HG03025 (cell line): ENCODE measurements around the gene ADIRF.

ENCODE experiments used
- ATAC-seq: cut with Tn5 transposase; IDR thresholded peaks from one replicate; pipeline ENCODE4 v1.9.1; 2021; ENCODE audit warnings: mild to moderate bottlenecking, moderate library complexity; ENCODE audit not compliant: unreplicated experiment, low FRiP score

Gene ADIRF

DNA sequence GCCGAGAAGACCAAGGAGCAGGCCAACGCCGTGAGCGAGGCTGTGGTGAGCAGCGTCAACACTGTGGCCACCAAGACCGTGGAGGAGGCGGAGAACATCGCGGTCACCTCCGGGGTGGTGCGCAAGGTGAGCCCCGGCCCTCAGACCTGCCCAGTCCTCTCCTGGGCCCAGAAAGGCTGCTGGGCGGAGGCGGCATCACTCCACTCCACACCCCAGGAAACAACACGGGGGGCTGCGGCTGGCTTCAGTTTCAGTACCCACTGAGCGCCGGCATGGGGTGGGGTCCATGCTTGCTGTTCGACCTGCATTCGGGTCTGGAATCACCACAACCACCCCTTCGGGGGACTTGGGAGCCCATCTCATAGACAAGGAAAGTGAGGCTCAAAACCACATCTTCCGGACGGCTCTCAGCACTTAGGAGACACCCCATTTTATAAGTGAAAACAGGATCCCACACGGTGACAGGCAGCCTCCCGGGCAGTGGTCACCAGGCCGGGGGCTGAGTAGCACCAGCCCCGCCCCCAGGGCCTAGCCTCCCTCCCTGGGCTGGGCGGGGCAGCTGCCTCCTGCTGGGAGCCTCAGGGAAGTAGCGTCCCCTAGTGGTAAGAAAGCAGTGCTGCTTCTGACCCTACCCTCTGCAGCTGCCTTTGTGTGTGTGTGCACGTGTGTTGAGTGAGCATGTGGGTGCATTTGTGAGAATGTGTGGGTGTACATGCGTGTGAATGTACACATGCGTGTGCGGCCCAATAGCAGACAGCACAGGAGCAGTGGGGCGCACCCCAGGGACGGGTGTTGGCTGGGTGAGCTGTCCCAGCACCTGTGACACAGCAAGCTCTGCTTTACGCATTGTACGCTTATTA, 8.0 kb upstream of the ADIRF start:
- ATAC-seq: no peak

DNA sequence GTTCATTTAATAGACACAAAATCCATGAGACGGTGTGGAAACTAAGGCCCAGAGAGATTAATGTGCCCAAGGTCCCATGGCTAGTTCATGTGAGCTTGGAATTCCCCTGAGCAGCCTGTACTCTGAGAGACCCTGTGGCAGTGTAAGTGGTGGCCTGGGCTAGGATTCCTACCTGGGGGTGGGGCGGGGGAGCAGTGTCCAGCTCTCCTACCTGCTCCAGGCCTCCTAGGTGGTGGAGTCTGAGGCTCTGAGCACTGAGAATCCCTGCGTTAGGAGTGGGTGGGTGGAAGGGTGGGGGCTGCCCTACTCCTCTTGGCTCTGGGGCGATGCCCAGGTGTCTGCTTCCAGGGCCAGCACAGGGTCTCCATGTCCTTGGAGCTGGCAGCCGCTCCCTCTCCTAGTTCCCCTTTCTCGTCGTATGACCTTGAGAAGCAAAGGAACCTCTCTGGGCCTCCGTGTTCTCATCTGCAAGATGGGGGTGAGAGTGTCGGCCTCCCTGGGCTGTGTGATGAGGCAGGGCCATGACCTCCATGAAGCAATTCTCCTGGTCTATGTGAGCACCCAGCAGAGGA, 7.3 kb upstream of the ADIRF start:
- ATAC-seq: no peak

DNA sequence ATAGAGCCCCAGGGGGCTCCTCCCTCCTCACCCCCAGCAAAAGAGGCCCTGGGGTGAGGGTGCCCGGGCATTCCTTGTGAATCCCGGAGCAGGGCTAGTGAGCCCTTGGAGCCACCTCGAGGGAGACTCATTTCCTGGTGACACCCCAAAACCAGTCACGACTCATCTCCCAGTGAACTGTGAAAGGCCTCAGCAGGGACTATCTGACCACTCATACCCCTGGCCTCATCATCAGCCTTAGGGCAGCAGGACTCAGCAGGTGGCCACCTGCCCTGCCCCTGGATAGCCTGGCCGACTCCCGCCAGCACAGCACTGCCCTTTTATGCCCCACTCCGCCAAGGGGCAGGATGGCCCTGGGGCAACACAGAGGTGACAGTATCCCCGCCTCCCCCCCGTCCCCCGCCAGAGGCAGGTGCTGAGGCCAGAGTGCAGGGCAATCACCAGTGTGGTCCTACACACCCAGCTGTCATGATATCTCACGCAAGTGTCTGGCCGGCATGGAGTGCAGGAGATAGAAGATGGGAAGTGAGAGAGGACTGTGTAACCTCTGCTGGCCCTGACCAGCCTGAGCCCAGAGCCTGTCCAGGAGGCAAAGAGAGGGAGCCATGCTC, 6.7 kb upstream of the ADIRF start:
- no peak for ATAC-seq

DNA sequence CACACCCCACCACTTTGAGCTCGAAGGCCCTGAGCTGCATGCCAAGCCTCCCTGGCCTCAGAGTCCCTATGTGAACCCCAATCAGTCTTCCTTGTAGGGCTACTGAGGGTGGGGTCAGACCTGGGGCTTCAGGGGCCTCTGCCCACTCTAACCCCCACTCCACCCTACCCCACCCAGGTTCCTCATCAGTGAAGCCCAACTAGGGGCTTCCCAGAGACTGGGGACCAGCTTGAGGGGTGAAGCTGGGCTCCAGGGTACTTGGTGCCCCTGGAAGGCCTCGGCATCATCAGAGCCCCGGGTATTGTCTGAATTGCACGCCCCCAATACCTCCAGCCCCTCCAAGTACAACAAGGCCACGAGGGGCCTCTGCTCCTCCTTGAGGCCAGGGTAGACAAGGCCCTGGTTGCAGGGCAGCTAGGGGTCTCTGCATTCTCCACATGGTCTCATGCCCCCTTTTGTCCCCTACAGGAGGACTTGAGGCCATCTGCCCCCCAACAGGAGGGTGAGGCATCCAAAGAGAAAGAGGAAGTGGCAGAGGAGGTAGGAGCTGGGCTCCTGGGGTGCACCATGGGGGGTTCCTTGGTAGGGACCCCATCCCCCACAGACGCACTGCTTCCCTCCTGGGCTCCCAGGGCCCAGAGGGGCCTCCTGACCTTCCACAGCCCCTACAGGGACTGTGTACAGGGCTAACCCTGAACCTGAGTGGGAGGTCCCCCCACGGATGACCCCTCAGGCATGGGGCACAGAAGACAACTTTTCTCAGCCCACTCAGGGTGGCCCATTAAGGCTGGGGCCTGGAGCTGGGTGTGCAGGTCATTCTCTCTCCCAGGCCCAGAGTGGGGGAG, 5.9 kb upstream of the ADIRF start:
- ATAC-seq: no peak

DNA sequence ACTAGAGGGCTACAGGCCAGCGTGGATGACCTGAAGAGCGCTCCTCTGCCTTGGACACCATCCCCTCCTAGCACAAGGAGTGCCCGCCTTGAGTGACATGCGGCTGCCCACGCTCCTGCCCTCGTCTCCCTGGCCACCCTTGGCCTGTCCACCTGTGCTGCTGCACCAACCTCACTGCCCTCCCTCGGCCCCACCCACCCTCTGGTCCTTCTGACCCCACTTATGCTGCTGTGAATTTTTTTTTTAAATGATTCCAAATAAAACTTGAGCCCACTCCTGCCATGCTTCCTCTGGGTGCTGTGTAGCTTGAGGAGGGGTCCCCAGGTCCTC, 5.3 kb upstream of the ADIRF start:
- no peak for ATAC-seq

DNA sequence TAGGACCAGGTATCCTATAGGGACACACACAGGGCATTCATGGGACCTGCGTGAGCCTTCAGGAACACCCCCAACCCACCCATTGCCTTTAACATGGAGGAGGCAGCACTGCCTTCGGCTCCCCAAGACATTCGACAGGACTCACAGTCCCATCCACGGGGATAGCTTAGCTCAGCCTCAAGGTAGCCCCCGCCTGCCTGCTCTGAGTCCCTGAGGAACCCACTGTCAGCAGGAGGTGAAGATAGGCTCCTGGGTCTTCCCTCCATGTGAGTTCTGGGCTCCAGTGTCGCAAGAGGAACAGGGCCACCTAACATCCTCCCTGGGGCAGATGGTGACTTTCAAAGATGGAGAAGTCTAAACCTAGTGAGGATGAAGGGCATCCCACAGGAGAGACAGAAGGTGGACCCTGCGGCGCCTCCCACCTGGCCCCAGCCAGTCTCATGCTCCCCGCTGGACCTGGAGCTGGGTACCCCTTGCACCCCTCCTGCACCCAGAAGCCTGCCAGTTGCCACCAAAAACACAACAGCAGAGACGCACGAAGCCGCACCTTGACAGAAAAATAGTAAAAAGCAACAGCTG, 4.9 kb upstream of the ADIRF start:
- no peak for ATAC-seq

DNA sequence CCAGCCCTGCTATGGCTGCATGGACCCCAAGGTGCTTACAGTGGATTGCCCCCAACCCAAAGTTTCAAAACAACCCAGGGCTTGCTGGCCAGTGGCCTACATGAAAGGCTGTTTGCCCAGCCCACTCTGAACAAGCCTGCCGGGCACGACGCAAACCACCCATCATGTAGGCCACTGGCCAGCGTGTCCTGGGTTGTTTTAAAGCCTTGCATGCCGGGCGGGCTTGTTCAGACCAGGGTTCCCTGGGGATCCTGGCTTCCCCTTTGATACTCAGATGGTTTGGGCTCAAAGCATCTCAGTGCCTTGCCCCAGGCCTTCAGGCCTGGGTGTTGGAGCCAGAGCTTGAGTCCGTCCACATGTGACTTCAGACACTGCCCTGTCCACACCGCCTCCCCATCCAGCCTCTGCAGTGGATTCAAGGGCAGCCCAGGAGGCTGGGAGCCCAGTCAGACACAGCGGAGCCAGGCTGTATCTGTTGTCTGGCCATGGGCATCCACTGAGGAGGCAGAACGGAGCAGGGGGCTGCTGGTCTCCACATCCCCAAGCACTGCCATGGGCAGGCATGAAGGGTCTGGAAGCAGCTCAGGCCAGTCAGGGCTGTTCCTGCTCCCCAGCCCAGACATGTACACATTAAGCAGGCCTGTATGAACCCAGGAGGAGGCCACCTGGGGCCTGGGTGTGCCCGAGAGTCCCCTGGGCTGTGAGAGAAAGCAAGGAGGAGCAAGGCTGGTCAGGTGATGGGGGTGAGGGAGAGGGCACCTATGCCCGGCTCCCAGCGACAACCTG, 4.0 kb upstream of the ADIRF start:
- ATAC-seq: no peak

DNA sequence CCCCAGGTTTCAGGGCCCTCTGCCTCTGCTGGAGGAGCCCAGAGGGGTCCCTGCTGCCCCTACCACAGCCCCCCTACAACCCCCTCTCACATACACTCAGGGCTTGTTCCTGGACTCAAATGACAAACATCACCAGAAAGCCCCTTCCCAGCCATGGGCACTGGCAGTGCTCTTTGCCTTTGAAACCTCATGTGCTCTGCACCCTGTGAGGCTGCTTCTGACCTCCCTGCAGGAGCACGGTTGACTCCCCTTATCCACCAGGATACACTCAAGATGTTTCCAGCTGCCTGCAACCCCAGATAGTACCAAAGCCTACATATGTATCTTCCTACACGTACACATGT, 3.5 kb upstream of the ADIRF start:
- ATAC-seq: no peak

DNA sequence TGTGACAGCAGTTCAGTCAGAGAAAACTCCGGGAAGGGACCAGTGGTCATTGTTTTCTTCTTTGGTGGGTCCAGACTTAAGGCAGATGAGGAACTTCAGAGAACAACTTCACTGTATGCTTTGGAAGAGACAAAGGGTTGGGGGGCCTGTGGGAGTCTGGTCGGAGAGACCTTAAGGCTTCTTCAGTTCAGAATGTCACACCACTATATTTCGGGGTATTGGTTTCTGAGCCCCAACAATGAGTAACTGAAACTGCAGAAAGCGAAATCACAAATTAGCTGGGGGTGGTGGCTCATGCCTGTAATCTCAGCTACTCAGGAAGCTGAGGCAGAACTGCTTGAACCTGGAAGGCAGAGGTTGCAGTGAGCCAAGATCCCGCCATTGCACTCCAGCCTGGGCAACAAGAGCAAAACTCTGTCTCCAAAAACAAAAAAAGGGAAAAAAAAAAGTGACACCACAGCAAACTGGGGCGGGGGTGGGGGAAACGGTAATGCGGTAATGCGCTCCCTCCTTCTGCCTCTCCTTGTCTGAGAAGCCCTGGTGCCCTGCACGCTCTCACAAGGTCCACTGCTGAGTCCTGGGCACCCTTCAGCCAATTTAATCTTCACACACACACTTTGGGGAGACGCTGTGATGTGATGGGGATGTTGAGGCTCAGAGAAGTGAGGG, 2.2 kb upstream of the ADIRF start:
- peak; percentile 39 for ATAC-seq

DNA sequence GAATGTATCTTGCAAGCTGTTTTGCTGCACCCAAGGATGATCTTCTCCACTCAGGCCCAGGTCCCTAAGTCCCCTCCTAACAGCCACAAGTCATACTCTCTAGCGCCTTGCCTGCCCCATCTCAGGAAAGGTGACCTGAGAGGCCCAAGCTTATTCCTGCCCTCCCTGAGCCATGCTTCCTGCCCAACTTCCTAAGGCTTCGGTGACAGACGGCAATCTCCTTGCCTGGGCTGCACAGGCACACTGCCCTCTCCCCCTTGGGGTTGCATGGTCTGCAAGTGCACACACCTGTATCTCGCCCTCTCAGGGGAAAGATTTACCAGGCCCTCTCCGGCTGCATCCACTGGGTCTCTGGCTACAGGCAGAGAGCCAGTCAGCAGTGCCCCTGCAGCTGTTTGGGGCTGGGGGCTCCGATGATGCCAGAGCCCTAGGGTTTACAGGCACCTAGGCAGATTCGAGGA, 771 bp upstream of the ADIRF start:
- no peak for ATAC-seq

DNA sequence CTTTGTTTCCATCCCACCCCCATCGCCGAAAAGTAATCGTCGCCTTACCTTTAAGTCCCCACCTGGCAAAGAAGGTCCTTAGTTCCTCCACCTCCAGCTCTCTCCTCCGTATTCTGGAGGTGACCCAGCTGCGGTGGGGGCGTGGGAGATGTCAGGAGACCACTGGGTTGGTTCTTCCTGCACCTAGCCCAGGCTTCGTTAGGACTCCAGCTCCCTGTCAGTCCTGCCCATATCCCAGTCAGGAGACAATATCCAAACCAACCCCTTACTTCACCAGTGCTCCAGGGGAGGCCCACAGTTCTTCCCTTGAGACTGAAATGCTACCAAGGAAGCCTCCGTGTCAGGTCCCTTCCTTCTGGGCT, 693 bp downstream of the ADIRF start:
- no peak for ATAC-seq

DNA sequence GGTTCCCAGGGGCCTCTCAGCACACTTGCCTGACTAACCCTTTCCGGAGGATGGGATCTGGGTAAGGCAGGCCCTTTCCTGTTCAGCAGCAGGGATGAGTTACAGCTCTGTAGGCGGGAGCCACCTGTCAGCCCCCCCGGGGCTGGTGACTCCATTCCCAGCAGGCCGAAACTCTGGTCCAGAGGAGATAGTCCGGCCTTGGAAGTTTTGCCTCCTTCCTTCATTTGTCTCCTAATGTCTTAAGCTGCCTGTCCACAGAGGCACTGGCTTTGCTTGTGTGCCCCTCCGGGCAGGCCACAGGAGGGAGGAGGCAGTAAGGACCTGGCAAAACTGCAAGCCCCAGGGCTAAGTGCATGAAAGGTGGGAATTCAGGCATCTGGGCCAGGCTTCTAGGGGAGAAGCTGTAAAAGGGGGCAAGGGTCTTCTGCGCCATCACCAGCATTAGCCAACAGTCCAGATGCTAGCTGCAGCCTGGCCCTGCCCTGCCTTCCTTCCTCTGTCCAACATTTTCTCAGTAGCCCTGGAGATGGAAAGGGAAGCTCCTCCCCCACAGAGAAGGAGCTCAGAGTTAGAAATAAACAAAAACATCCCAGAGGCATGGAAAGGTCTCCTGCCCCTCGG, 1.2 kb downstream of the ADIRF start:
- ATAC-seq: no peak

DNA sequence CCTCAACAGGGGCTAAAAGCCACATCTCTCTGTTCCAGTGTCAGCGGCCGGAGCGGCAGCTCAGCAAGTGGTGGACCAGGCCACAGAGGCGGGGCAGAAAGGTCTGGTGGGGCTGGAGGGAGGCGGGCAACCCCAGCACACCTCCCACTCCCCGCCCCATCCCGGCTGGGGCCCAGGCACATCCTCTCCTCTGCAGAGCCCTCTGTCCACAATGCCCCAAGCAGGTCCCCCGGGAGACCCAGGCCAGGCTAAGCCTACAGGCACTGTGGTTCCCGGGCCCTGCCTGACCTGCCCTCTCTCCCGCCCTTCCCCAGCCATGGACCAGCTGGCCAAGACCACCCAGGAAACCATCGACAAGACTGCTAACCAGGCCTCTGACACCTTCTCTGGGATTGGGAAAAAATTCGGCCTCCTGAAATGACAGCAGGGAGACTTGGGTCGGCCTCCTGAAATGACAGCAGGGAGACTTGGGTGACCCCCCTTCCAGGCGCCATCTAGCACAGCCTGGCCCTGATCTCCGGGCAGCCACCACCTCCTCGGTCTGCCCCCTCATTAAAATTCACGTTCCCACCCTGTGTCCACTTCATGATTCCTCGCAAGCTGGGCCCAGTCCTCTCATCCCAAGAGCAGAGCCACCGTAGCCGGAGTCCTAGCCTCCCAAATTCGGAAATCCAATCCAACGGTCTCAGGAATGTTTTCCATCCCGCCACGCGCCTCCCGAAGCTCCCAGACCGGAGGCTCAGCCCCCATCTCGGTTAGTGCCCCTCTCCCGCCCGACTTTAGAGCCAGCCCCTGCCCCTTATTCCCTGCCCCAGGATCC, 2.1 kb downstream of the ADIRF start:
- no peak for ATAC-seq

DNA sequence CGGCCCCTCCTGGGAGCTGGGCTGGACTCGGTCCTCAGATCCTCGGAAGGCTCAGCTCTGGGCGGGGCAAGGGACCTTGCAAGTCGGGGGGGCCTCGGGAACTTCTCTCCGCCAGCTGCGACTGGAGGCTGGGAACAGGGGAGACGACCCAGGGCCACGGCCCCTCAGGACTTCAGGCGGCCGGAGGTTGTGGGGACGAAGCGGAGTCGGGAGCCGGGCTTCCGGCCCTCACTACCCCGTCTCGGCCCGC, 2.6 kb downstream of the ADIRF start:
- ATAC-seq: no peak

DNA sequence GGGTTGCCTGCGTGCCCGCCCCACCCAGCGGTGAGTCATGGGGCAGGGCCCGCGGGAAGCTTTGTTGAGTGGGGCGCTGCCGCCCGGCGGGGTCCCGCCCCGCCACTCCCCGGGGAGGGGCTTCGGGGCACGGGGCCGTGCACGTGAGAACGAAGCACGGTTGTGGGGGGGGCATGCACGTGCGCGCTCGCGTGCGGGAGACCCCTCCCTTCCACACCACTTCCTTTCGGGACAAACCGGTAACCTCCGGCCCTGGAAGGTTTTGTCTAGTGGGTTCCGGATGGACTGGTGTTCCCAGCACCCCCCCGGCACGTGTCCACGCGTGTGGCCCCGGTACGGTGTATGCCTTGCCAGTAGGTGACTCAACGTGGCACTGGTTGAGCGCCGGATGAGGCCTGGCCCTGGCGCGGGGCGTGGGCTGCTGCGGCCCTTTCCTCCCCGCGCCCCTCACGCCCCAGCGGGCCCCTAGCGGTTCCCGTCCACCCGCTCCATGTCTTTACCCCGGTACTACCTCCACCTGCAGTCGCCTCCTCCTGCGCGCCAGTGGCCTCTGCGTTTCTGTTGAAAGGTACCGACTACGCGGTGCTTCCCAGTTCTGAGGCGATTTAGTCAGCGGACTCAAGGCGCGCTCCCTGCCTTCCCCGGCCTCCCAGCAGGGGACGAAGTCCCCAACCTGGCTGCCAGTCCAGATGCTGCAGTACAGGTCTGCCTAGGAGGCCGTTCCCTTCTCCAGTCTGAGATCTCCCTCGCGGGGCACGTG, 3.1 kb downstream of the ADIRF start:
- ATAC-seq: peak; percentile 64

DNA sequence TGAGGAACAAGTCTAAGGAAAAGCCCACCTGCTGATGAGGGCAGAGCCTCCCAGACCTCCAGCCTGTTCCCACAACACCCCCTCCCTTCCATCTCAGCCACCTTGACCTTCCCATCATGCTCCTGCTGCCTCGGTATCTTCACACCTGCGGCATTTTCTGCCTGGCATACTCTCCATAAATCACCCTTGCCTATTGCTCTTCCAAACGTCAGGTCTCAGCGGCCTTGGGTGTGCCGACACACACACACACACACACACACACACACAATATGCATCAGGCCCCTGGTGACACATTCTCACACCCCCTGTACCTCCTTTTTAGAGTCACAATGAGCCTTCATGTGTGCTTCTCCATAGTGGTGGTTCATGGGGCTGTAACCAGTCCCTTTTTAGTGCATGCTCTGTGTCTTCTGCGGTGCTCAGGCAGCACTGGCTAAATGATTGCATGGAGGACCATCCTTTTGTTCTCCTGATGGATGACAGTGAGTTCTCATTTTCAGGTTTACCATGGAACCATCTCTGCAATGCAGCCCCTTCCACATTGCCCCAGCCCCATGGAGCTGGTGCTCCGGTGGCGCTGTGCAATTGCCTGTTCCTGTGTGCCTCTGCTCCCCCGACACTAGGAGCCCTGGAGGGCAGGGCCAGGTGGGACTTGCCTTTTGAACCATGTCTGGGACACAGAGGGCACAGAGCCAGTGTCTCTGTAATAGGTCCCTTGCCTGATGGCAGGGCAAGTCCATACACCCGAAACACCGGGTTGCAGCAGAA, 4.5 kb downstream of the ADIRF start:
- ATAC-seq: no peak

DNA sequence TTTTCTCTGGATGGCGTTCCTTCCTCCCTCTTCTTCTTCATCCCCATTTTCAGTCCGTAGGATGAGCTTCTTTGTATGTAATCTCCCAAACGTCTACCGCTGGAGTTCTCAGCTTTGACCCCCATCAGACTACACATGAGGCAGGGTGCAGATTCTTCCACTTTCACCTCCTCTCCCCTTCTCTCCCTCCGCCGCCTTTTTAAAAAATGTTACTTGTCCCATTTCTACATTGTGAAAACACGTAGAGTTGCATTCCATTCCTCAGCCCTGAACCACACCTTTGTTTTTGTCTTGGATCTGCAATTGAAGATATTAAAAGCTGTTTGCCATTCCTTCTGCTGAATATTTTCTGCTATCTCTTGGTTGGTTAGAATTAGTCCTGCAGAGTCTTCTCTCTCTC, 6.2 kb downstream of the ADIRF start:
- ATAC-seq: no peak
